HepG2 (cell line): Measurements from ENCODE around the gene ADAMTS4. TPM values are rescaled to one million over a fixed set of nuclear protein-coding genes. Genes with fewer than 3 reads are reported as not detected.

ENCODE experiments used
- ATAC-seq: fragments of 200-7000 bp; cut with Tn5 transposase; 3 replicates; pipeline ENCODE4 v1.9.1; 2020; ENCODE audit warnings: mild to moderate bottlenecking, moderate library complexity
- BruUV-seq: library from RNA; stranded (reverse); fragments of 400-500 nt; replicated peaks from 2 replicates; lab custom pipeline; 2021; lab: Mats Ljungman, UMichigan
- CTCF ChIA-PET: fragments of 300-600 bp; formaldehyde crosslinking; extraction: SDS; loops from one replicate; lab custom pipeline; 2021; ENCODE audit warnings: low total read pairs, inconsistent platforms, low intra/inter-chr PET ratio; lab: Yijun Ruan, JAX
- POLR2A ChIA-PET: fragments of 350-600 bp; sonication (Branson Sonifier 250); formaldehyde crosslinking; loops from one replicate; lab custom pipeline; 2020; ENCODE audit warnings: antibody characterized with exemption, inconsistent platforms; lab: Yijun Ruan, JAX
- DNase-seq: peaks from one replicate; pipeline ENCODE4 v3.0.0-alpha.2; 2015; ENCODE audit warnings: low spot score
- FAIRE-seq: peaks from 3 replicates; lab custom pipeline; 2011; peaks lifted over from hg19 to GRCh38; lab: Jason Lieb, UNC
- H2AFZ ChIP-seq: one replicate; pipeline ENCODE4 v1.6.1; 2011; ENCODE audit warnings: low read length, inconsistent platforms
- H3K27ac ChIP-seq: fragments of 300-600 bp; 3 replicates; pipeline ENCODE4 v1.8.0; 2011; ENCODE audit warnings: mixed run types, mild to moderate bottlenecking, mixed read lengths, low read length, inconsistent platforms; ENCODE audit not compliant: insufficient read depth; ENCODE audit errors: extremely low read length
- H3K27me3 ChIP-seq, 2 experiments: fragments of 200-600 bp in 1 of 2; 2 replicates in 1 of 2; 3 replicates in 1 of 2; pipeline versions ENCODE4 v1.6.0 to v1.8.0; 2011; ENCODE audit warnings: low read length in 2 of 2, mild to moderate bottlenecking in 2 of 2, moderate library complexity in 2 of 2, inconsistent platforms in 1 of 2; ENCODE audit not compliant: insufficient read depth in 2 of 2, control insufficient read depth in 1 of 2
- H3K36me3 ChIP-seq, 2 experiments: fragments of 200-600 bp in 1 of 2; replicated peaks in 1 of 2; 2 replicates in 1 of 2; 3 replicates in 1 of 2; pipeline versions ENCODE4 v1.5.1 to v1.8.0; 2011; ENCODE audit warnings: low read length in 2 of 2, inconsistent platforms in 1 of 2; ENCODE audit not compliant: insufficient read depth in 2 of 2, control insufficient read depth in 1 of 2
- H3K4me1 ChIP-seq: 2 replicates; pipeline ENCODE4 v1.5.1; 2012; ENCODE audit warnings: low read length, inconsistent platforms; ENCODE audit not compliant: insufficient read depth
- H3K4me2 ChIP-seq: 2 replicates; pipeline ENCODE4 v1.6.0; 2011; ENCODE audit warnings: low read depth, low read length, inconsistent platforms
- H3K4me3 ChIP-seq, 3 experiments: fragments of 200-600 bp in 1 of 3; sonication (generic), shearing (Covaris generic) in 1 of 3; replicated peaks in 1 of 3; 2 replicates each; pipeline ENCODE4 v1.5.1; 2011 to 2016; ENCODE audit warnings: low read length in 3 of 3, inconsistent platforms in 2 of 3, low read depth in 2 of 3, mild to moderate bottlenecking in 2 of 3, control low read depth in 1 of 3, mixed read lengths in 1 of 3; ENCODE audit not compliant: insufficient read depth in 1 of 3
- H3K79me2 ChIP-seq: one replicate; pipeline ENCODE4 v1.6.1; 2011; ENCODE audit warnings: low read length, inconsistent platforms; ENCODE audit not compliant: insufficient read depth
- H3K9ac ChIP-seq: 2 replicates; pipeline ENCODE4 v1.6.0; 2011; ENCODE audit warnings: mild to moderate bottlenecking, low read depth, low read length, inconsistent platforms; ENCODE audit not compliant: insufficient read depth
- H3K9me3 ChIP-seq: 2 replicates; pipeline ENCODE4 v1.5.1; 2012; ENCODE audit warnings: mild to moderate bottlenecking, low read length
- H4K20me1 ChIP-seq: 2 replicates; pipeline ENCODE4 v1.6.0; 2011; ENCODE audit warnings: inconsistent platforms, mild to moderate bottlenecking, low read length, moderate library complexity; ENCODE audit not compliant: insufficient read depth
- CTCF ChIP-seq: sonication (generic); formaldehyde crosslinking; IDR thresholded peaks from 2 replicates; pipeline ENCODE4 v1.5.0; 2020; ENCODE audit warnings: mild to moderate bottlenecking, missing genetic modification reagents, moderate library complexity
- HNRNPK ChIP-seq: fragments of 200-400 bp; formaldehyde crosslinking; IDR thresholded peaks from 2 replicates; pipeline ENCODE4 v1.6.1; 2018; ENCODE audit warnings: low read length, low read depth, moderate library complexity, mild to moderate bottlenecking; ENCODE audit not compliant: poor library complexity, severe bottlenecking
- MED8 ChIP-seq: sonication (generic); formaldehyde crosslinking; IDR thresholded peaks from 2 replicates; pipeline ENCODE4 v1.8.1; 2023; ENCODE audit warnings: mild to moderate bottlenecking, missing genetic modification reagents; ENCODE audit not compliant: insufficient replicate concordance
- POGK ChIP-seq: sonication (generic); formaldehyde crosslinking; conservative IDR thresholded peaks from 2 replicates; pipeline ENCODE4 v1.8.0; 2022; ENCODE audit warnings: mild to moderate bottlenecking, moderate library complexity, missing genetic modification reagents
- ZBTB4 ChIP-seq: sonication (generic); formaldehyde crosslinking; IDR thresholded peaks from 2 replicates; pipeline ENCODE4 v1.4.0; 2020; ENCODE audit warnings: missing genetic modification reagents, mild to moderate bottlenecking, borderline replicate concordance
- ZNF260 ChIP-seq: sonication (generic); formaldehyde crosslinking; IDR thresholded peaks from 2 replicates; pipeline ENCODE4 v1.4.0; 2020; ENCODE audit warnings: missing genetic modification reagents, low read depth, mild to moderate bottlenecking, borderline replicate concordance
- ZNF557 ChIP-seq: sonication (generic); formaldehyde crosslinking; IDR thresholded peaks from 2 replicates; pipeline ENCODE4 v1.4.0; 2020; ENCODE audit warnings: missing genetic modification reagents
- WGBS: methylation state at CpG from one replicate; pipeline ENCODE4 v1.1.6; 2017; ENCODE audit warnings: low lambda C conversion rate; 5-methylcytosine and 5-hydroxymethylcytosine counted together
- in situ Hi-C: cut with HindIII; loops from 2 replicates; pipeline ENCODE4 v1.10.0; 2017; ENCODE audit warnings: low pct_unique_long_range_greater_than_20kb; ENCODE audit not compliant: extremely low pct_ligation_motif_present
- intact Hi-C: fragments of 100-400 bp; cut with micrococcal nuclease; formaldehyde crosslinking; loops from one replicate; pipeline ENCODE4 v1.10.0; 2022; ENCODE audit not compliant: unreplicated experiment
- polyA plus RNA-seq, 8 experiments: library from polyadenylated mRNA; depleted of rRNA in 3 of 8; stranded (reverse) in 7 of 8; unstranded in 1 of 8; fragments of >200 nt; fragmentation: Illumina TruSeq in 4 of 8; extraction: Trizol in 4 of 8; gene quantifications; 2 replicates each; pipeline versions ENCODE4 v1.2.1 to v1.2.3, GENCODE V29; 2011 to 2016; ENCODE audit warnings: low read depth in 4 of 8, missing spikeins in 1 of 8, mixed read lengths in 1 of 8; ENCODE audit not compliant: insufficient read depth in 1 of 8
- total RNA-seq, 5 experiments: library from RNA; depleted of rRNA; stranded (reverse); fragments of >200 nt; fragmentation: Illumina TruSeq; extraction: Trizol; gene quantifications; 2 replicates each; pipeline ENCODE4 v1.2.3, GENCODE V29; 2016; ENCODE audit warnings: low read depth in 1 of 5

Gene ADAMTS4
- total and polyA plus RNA-seq, 2 of the 13 experiments (the other 11 are each of a cell fraction or from before 2014, with no cell fraction given), result 0.51 to 1.7 TPM

GRCh38 chr1:161168906-161169305, 29.9 kb downstream of the ADAMTS4 start:
- BruUV-seq, result no TSS peak
- TF ChIP-seq POGK (CRISPR knock-in tag) (no peak), CTCF (CRISPR knock-in tag) (no peak), MED8 (CRISPR knock-in tag) (no peak), HNRNPK (no peak), ZNF557 (CRISPR knock-in tag) (no peak), ZBTB4 (no peak), ZNF260 (CRISPR knock-in tag) (no peak)
- TF ChIP-seq, all 625 proteins: peak for 0
- peaks cover 9 to 41% of the 10 kb centered on the region in 2 experiments for H3K36me3 ChIP-seq
- no peak overlapping the region for H3K4me2 ChIP-seq
- 94% methylated on average over 6 of the region's 9 CpGs for WGBS
- DNase-seq, result no peak
- ChIA-PET POLR2A (no interaction called here), CTCF (no interaction called here)
- no peak overlapping the region for H3K27ac ChIP-seq
- peaks cover 15% of the 10 kb centered on the region for H3K4me1 ChIP-seq
- no peak for FAIRE-seq
- no peak overlapping the region for H2AFZ ChIP-seq
- no peak for ATAC-seq
- no peaks in the 10 kb centered on the region for H4K20me1 ChIP-seq
- H3K9ac ChIP-seq, result no peak overlapping the region
- no peaks in the 10 kb centered on the region for H3K9me3 ChIP-seq
- no peak overlapping the region for H3K4me3 ChIP-seq
- H3K79me2 ChIP-seq, result peaks cover 2% of the 10 kb centered on the region
- intact Hi-C loops (no loop called here), in situ Hi-C loops (no loop called here)
- H3K27me3 ChIP-seq, result no peaks in the 10 kb centered on the region
